ENCODE results near the gene CENPX. TPM values are rescaled to one million over a fixed set of nuclear protein-coding genes. Genes with fewer than 3 reads are reported as not detected.

The CENPX gene
- total RNA-seq, 1 donor from 2014 or later, result 30.5 TPM

DNA sequence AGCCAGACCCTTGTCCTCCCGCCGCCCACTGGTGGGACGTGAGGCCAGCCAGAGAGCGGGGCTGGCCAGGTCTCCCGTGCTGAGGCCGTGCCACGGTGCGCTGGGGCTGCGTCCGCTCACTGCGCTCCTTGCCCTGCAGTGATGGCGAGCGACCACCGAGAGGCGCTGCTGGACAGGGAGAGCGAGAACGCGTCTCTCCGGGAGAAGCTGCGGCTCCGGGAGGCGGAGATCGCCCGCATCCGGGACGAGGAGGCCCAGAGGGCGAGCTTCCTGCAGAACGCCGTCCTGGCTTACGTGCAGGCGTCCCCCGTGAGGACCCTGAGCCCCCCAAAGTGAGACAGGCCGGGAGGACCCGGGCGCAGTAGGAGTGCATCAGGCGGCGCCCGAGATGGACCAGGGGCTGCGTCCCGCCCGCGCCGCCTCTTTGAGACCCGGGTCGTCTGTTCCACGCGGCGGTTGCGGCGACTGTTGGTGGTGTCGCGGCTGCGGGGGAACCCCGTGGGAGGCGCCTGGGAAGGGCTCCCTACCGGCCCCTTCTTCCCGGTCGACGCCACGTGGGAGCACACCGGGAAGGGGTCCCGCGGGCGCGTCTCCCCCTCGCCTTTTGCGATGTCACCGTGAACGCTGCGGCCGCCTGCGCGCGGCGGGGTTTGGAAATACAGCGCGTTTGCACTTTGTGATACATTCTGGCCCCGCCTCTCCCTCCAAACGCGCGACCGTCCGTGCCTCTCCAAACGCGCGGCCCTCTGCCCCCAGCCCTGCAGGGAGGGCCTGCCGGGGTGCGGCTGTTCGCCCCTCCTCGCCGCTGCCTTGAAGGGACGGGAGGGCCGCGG is 8.0 kb upstream of the CENPX start:
- peak; percentile 85 for ATAC-seq
- peak; percentile 92 for DNase-seq (ENCODE audit: missing footprints)
- intact Hi-C loops (cut with DNase I), result loop anchor here (1.0 kb wide), 2 partner anchors 14 to 123 kb away; no protein-coding TSS in a partner anchor

DNA sequence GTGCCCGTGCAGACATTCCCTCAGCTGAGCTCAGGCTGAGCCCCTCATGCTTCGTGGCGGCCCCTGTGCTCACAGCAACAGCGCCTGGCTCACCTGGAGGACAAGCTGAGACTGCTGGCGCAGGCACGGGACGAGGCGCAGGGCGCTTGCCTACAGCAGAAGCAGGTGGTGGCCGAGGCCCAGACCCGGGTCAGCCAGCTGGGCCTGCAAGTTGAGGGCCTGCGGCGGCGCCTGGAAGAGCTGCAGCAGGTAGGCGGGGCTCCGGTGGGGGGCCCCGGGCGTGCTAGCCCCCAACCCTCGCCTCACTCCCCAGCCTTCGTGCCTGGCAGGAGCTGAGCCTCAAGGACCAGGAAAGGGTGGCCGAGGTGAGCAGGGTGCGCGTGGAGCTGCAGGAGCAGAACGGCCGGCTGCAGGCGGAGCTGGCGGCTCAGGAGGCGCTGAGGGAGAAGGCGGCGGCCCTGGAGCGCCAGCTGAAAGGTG is 7.4 kb upstream of the CENPX start:
- no peak for DNase-seq (ENCODE audit: missing footprints)
- peak; percentile 2 for ATAC-seq
- intact Hi-C loops (cut with DNase I), result loop anchor here (1.0 kb wide), 2 partner anchors 14 to 123 kb away; no protein-coding TSS in a partner anchor

DNA sequence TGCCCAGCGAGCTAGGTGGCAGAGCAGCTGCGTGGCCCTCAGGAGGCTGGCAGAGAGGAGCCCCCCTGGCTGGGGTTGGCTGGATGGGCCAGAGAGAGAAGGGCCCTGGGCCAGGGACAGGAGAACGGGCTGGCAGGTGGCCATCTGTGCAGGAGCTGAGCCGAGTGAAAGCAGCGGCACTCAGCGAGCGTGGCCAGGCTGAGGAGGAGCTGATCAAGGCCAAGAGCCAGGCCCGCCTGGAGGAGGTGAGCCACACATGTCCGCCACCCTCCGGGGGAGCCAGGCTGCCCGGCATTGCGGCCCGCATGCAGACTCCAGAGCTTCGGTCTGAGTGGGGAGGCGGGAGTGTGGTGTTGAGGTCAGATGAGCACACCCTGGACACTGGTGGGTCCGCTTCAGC is 6.7 kb upstream of the CENPX start:
- intact Hi-C loops (cut with DNase I), result no loop called here
- ATAC-seq (peak; percentile 23), DNase-seq (ENCODE audit: missing footprints) (no peak)

DNA sequence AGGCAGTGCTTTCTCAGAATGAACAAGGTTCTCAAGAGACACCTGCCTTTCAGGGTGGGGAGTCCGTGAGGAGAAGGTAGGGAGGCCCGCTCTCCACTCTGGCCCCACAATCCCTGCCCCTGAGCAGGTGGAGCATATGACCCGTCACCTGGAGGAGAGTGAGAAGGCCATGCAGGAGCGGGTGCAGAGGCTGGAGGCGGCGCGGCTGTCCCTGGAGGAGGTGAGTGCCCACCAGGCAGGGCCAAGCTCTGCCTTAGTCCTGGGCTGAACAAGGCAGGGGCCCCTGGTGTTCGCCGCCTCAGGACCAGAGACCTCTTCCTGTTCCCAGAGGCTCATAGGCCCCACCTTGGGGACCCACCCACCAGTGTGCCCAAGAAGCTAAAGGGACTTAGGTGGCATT is 6.3 kb upstream of the CENPX start:
- no peak for DNase-seq (ENCODE audit: missing footprints)
- intact Hi-C loops (cut with DNase I), result no loop called here
- no peak for ATAC-seq

DNA sequence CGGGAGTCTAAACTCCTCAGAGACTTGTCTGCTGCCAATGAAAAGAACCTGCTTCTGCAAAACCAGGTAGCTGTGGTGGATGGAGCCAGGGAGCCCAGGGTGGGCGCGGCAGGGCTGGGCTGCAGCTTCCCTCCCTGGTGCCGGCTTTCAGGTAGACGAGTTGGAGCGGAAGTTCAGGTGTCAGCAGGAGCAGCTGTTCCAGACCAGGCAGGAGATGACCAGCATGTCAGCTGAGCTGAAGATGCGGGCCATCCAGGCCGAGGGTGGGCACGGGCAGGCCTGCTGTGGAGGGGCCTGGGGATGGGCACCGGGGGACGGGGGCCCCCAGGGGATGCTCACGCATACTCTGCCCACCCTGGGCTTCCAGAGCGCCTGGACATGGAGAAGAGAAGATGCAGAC is 5.6 kb upstream of the CENPX start:
- ATAC-seq (no peak), DNase-seq (ENCODE audit: missing footprints) (no peak)
- intact Hi-C loops (cut with DNase I), result no loop called here

DNA sequence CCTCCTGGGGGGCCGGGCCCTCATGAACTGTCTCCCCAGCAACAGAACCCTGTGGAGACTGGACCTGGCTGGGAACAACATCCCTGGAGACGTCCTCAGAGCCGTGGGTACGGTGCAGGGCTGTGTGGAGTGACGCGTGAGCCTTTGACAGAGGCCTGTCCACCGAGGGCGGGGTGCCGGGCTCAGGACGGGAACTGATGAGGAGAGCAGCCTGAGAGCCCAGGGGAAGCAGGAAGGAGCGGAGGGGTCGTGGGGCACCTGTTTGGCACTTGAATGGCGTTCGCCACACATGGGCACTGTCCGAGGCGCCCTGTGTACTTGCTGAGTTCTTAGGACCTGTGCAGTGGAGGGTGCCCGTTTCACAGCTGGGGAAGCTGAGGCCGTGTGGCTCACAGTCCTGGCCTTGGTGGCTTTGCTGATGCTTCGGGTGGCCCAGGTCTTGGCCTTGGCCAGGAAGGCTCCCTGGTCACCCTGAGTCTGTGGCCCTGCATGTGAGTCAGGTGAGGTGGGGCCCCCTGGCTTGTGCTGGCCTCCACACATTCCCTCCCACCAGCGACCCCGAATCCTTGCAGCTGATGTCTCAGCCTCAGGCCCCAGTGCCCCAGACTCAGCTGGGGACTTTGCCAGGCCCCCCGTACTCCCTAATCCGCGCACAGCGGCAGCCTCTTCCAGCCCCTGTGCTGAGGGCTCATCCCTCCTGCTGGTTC is 2.9 kb upstream of the CENPX start:
- intact Hi-C loops (cut with DNase I), result no loop called here
- DNase-seq (ENCODE audit: missing footprints) (no peak), ATAC-seq (no peak)

DNA sequence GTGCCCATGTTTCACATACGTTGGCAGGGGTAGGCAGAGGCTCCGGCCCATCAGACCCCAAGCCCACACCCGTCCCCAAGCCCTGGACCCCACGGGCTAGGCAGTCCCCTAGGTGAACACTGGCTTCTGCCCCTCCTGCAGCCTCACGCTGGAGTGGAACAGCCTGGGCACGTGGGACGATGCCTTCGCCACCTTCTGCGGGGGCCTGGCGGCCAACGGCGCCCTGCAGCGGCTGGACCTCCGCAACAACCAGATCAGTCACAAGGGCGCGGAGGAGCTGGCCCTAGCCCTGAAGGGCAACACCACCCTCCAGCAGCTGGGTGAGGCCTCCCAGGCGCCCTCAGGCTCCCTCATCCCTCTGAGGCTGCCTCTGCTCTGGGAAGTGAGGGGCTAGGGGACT is 2.2 kb upstream of the CENPX start:
- intact Hi-C loops (cut with DNase I), result no loop called here
- DNase-seq (ENCODE audit: missing footprints) (no peak), ATAC-seq (no peak)

DNA sequence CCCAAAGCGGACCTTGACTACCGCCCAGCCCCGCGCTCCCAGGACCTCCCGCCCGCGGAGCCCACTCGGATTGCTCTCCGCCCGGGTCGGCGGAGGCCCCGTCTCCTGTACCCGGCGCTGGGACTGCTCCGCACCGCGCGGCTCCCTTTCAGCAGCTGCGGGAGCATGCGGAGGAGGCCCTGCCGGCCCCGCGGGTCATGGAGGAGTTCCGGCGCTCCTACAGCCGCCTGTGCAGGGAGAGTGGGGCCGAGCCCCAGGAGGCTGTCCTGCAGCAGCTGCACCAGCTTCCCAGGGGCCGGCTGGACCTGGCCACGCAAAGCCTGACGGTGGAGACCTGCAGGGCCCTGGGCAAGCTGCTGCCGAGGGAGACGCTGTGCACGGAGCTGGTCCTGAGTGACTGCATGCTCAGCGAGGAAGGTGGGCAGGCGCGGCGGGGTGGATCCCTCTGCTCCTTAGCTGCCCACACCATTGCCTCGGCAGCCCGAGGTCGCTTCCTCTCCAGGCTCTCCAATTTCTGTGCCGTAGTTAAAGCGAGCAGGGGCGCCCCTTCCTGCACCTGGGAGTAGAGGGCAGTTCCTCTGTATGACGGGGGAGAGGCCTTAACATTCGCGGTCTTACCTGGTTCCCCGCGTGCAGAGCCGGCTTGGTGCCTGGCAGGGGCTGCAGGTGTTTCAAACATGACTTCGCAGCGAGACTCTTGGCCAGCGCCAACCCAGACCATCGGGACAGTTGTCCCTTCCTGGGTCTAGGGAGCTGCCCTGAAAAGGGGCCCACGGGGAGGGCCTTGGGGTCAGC is 966 bp upstream of the CENPX start:
- DNase-seq (ENCODE audit: missing footprints), result no peak
- intact Hi-C loops (cut with DNase I), result no loop called here
- no peak for ATAC-seq

DNA sequence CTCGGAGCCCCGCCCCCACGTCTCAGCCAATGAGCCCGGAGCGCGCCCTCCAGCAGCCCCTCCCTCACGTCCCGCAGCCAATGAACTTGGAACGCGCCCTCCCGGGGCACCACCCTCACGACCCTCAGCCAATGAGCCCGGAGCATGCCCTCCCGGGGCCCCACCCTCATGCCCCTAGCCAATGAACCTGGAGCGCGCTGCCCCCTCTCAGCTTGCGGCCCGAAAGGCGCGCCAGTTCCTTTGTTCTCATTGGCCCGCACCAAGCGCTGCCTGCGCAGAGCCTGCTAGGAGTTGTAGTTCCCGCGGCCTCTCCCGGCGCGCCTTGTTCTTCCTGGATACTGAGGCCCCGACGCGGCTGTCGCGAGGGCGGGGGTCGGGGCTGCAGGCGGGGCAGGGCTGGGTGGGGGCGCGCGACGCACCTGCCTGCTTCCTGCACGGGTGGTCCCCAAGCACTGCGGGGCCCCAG is 336 bp upstream of the CENPX start, which contains the start of gene LRRC45:
LRRC45 (plus strand) TSS at position 325 of the 466 bp plus-strand sequence. CDS start 339 bp downstream, outside the sequence.
- DNase-seq (ENCODE audit: missing footprints) (peak; percentile 100), ATAC-seq (peak; percentile 95)
- intact Hi-C loops (cut with DNase I), result no loop called here

DNA sequence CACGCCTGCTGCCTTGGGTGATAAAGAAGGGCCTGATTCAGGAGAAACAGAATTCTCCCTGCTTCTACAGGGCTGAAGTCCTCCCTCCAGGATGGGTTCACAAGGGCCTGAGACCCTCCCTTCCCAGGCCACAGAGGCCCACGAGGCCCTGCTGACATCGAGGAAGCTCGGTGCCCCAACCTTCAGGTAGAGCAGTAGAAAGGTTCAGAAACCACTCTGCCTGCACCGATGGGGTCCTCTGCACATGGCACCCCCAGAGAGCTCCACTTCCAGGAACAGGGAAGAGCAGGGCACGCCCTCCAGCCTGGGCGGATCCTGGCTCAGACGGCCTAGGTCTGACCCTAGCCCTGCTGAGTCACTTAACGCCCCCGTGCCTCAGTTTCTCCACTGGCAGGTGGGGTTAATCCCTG is 773 bp downstream of the CENPX start:
- intact Hi-C loops (cut with DNase I), result loop anchor here (1.0 kb wide), 1 partner anchor 63 kb away; no protein-coding TSS in a partner anchor
- ATAC-seq (no peak), DNase-seq (ENCODE audit: missing footprints) (no peak)

DNA sequence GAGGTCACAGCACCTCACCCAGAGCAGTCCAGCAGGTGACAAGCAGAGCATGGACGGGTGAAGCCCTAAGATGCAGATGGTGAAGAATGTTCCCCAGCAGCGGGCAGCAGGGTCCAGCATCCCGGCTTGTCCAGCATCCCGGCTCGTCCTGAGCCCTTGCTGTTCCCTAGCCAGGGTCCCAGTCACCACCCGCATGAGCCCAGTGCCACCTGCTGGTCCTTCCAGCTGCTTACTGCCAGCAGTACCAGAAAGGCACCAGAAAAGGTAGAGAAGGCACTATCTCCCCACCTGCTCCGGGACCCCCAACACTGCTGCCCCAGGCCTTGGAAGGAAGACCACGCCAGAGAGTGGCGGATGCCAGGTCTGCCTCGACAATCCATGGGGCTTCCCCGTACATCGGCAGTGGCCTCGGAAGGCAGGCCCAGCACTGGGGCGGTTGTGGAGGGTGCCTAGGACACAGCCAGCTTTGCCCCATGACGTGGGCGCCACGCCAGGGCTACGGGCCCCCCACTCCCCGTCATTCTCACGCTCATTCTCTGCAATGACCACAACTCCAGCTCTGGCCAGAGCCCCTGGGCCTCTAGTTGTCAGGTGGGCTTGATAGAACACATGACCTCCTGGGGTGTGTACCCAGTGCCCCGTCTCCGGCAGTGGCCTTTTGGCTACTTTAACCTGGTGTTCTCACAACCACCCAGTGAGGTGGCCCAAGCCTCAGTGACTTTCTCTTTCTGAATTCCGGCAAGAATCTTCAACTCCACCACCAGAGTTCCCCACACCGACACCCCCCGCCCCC is 1.4 kb downstream of the CENPX start:
- DNase-seq (ENCODE audit: missing footprints) (no peak), ATAC-seq (peak; percentile 15)
- intact Hi-C loops (cut with DNase I), result loop anchor here (1.0 kb wide), 1 partner anchor 62 kb away; no protein-coding TSS in a partner anchor

DNA sequence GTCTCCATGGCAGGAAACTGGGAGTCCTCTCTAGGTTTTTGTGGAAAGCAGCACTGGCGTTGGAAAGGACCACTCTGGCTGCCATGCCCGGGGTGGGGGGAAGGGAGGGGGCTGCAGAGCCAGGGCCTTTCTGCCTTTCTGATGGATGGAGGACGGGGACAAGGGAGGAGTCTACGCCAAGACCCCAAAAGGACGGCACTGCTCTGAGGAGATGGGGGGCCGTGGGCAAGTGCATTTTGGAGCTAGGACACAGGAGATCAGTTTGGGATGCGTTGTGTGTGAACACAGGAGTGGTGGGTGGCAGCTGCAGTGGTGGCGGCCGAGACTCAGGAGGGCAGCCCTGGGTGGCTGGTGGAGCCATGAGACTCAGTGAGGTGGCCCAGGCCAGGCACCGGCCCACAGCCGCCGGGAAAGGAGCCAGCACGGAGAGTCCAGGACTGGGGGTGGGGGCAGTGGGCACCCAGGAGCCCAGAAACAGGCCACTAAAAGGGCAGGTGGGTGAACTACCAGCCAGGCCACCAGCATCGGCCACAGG is 2.0 kb downstream of the CENPX start:
- no peak for ATAC-seq
- no peak for DNase-seq (ENCODE audit: missing footprints)
- intact Hi-C loops (cut with DNase I), result loop anchor here (1.0 kb wide), 1 partner anchor 61 kb away; no protein-coding TSS in a partner anchor

DNA sequence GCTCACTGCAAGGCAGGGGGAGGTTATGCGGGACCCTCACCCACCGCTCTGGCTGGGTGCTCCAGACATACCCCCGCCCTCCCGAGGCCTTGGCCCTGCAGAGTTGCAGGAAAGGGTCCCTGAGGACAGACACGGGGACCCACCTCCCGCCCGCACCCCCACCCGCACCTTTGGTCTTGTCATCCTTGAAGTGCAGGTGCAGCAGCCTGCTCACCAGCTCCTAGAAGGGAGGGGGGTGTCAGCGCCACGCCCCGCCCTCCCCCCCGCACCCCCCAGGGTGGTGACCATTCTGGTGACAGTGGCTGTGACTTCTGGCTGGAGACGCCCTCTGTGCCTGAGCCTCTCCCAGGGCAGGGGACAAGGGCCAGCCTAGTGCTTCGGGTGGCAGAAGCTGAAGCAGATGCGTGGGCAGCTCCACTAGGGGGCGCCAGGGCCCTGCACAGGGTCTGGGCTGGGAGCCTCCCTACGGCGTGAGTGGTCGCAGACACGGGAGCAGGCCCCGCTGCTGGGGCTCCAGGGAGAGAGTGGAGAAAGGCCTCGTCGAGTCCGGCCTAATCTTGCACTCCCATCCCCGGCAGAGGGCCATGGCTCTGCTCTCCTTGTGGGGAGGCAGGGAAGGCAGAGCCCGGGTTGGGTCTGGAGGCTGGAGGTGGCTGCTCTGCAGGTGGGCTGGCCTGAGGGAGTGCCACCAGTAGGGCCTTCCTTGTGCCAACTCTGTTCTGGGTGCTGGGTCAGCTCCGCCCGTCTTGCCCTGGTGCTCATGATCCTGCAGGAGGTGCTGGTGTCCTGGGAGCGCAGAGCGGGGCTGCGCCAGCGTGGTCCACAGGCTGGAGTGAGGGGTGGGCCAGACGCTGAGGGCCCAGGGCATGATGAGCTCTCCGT is 2.7 kb downstream of the CENPX start:
- DNase-seq (ENCODE audit: missing footprints), result peak; percentile 85
- no peak for ATAC-seq
- intact Hi-C loops (cut with DNase I), result no loop called here

DNA sequence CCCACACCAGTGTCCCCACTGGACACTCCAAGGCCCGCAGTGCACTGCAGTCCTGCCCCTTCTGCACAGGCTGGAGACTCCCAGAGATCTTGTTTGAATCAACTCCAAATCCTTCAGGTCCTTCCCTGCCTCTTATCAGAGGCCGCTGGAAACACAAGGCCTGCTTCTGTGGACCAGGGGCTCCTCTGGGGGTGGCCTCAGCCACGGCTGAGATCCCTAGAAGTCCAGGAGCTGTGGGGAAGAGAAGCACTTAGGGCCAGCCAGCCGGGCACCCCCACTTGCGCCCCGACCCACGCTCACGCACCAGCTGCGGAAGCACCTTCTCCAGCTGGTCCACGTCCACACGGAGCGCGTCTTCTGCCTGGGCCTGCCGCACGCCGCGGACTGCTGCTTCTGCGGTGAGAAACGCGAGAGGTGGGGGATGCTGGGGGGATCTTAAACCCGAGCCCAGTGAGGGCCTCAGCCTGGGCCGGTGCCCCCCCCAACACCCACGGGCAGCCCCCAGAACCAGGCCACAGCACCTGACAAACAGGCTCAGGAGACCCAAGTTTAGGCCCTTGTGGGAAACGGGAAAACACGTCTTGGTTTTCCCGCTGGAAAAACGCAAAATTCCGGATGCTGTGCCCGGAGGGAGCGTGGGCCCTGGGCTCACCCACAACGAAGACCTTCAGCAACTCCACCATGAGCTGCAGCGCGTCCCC is 3.5 kb downstream of the CENPX start:
- no peak for ATAC-seq
- no peak for DNase-seq (ENCODE audit: missing footprints)
- intact Hi-C loops (cut with DNase I), result no loop called here

DNA sequence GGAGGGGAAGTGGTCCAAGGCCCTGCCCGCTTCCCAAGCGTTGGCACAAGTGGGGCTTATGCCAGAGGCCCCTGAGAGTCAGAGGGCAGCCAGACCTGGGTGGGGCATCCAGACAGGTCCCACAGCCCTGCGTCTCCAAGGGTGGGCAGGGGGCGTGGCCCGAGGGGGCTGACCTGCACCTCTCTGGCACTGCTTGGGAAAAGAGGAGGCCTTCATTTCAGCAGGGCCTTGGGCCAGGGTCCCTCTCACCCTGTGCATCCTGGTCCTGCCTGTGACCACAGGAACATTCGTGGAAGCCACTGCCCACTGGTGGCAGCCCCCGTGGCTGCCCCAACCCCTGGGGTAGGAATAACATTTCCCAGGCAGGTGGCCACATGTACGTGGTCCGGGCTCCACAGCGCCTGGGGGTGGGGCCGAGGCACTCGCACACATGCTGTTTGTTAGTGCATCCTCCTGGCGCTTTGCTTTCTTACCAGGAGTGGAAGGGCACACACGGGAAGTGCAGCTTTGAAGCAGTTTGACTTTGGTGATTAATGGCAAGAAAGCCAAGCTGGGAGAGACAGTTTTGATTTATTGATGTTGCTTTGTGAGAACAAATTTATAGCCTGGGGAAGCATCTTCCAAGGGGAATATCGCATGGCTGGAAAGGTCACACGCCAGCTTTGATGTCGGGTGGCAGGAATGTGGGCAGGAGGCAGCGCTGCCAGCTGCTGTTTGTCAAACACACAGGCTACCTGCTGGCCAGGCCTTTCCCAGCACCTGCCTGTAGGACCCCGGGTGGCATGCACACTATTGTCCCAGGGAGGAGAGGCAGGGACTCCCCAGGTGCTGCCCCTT is 4.3 kb downstream of the CENPX start:
- no peak for ATAC-seq
- no peak for DNase-seq (ENCODE audit: missing footprints)
- intact Hi-C loops (cut with DNase I), result no loop called here
